OCI-LY7 (cell line): ENCODE measurements around the gene MOGAT1. TPM values are rescaled to one million over a fixed set of nuclear protein-coding genes. Genes with fewer than 3 reads are reported as not detected.

Experiments
- BruUV-seq: library from RNA; stranded (reverse); fragments of 400-500 nt; replicated peaks from 2 replicates; lab custom pipeline; 2021; lab: Mats Ljungman, UMichigan
- CTCF ChIA-PET: fragments of 300-600 bp; sonication (Branson Sonifier 250); formaldehyde crosslinking; loops from one replicate; lab custom pipeline; 2022; ENCODE audit warnings: antibody characterized with exemption; ENCODE audit not compliant: unreplicated experiment; lab: Charles Lee
- POLR2A ChIA-PET: fragments of 300-600 bp; sonication (Branson Sonifier 250); formaldehyde crosslinking; loops from one replicate; lab custom pipeline; 2022; ENCODE audit warnings: antibody characterized with exemption; lab: Charles Lee
- DNase-seq: peaks from one replicate; pipeline ENCODE4 v3.0.0-alpha.2; 2015; ENCODE audit warnings: low spot score
- H2AFZ ChIP-seq: fragments of 200-600 bp; sonication (generic), shearing (Covaris generic); 2 replicates; pipeline ENCODE4 v1.6.1; 2014; ENCODE audit warnings: mild to moderate bottlenecking, antibody characterized with exemption, low read length, moderate library complexity
- H3K27ac ChIP-seq: fragments of 200-600 bp; sonication (generic); 2 replicates; pipeline ENCODE4 v1.5.1; 2014; ENCODE audit warnings: mixed run types, low read depth, mild to moderate bottlenecking, moderate library complexity, low read length, inconsistent platforms; ENCODE audit not compliant: poor library complexity, severe bottlenecking
- H3K36me3 ChIP-seq: fragments of 200-600 bp; sonication (generic); 2 replicates; pipeline ENCODE4 v1.6.1; 2014; ENCODE audit warnings: mild to moderate bottlenecking, antibody characterized with exemption, low read length, moderate library complexity, mixed read lengths; ENCODE audit not compliant: insufficient read depth
- H3K4me1 ChIP-seq: fragments of 200-600 bp; sonication (generic); 2 replicates; pipeline ENCODE4 v1.5.1; 2014; ENCODE audit warnings: mild to moderate bottlenecking, low read length; ENCODE audit not compliant: insufficient read depth, poor library complexity, severe bottlenecking
- H3K4me2 ChIP-seq: fragments of 200-600 bp; sonication (generic); 2 replicates; pipeline ENCODE4 v1.6.1; 2014; ENCODE audit warnings: mild to moderate bottlenecking, low read length
- H3K4me3 ChIP-seq: fragments of 200-600 bp; sonication (generic); 2 replicates; pipeline ENCODE4 v1.5.1; 2014; ENCODE audit warnings: mild to moderate bottlenecking, low read depth, low read length; ENCODE audit not compliant: poor library complexity, severe bottlenecking
- H3K79me2 ChIP-seq: fragments of 200-600 bp; sonication (generic); 2 replicates; pipeline ENCODE4 v1.6.1; 2016; ENCODE audit warnings: low read depth, mild to moderate bottlenecking, low read length, moderate library complexity, mixed read lengths; ENCODE audit not compliant: insufficient read depth
- H3K9me2 ChIP-seq: fragments of 200-600 bp; sonication (generic); 2 replicates; pipeline ENCODE4 v1.6.1; 2016; ENCODE audit warnings: mild to moderate bottlenecking, low read length, mixed read lengths; ENCODE audit not compliant: insufficient read depth
- H3K9me3 ChIP-seq: fragments of 200-600 bp; sonication (generic); 2 replicates; pipeline ENCODE4 v1.6.1; 2014; ENCODE audit warnings: mild to moderate bottlenecking, mixed run types, low read length, mixed read lengths
- H4K20me1 ChIP-seq: fragments of 200-600 bp; sonication (generic); 2 replicates; pipeline ENCODE4 v1.6.1; 2014; ENCODE audit warnings: mild to moderate bottlenecking, antibody characterized with exemption, low read length, moderate library complexity, mixed read lengths; ENCODE audit not compliant: insufficient read depth
- EZH2phosphoT487 ChIP-seq: fragments of 200-600 bp; sonication (generic); IDR thresholded peaks from 2 replicates; pipeline ENCODE4 v1.6.1; 2018; ENCODE audit warnings: low read depth, borderline replicate concordance, mild to moderate bottlenecking, mixed run types, antibody characterized with exemption, low read length, moderate library complexity, mixed read lengths
- intact Hi-C: fragments of 100-400 bp; cut with micrococcal nuclease; formaldehyde crosslinking; loops from one replicate; pipeline ENCODE4 v1.10.0; 2022; ENCODE audit not compliant: unreplicated experiment
- total RNA-seq, 2 experiments: library from RNA; depleted of rRNA in 1 of 2; stranded (reverse); fragments of >200 nt in 1 of 2; shearing (Covaris generic) in 1 of 2; gene quantifications; 2 replicates each; pipeline ENCODE4 v1.2.3, GENCODE V29; 2014 to 2022
- TF ChIP-seq, protein P1 (sequence below): fragments of 200-600 bp; sonication (generic); conservative IDR thresholded peaks from 2 replicates; pipeline ENCODE4 v1.5.1; 2014; ENCODE audit warnings: mild to moderate bottlenecking, antibody characterized with exemption, low read length, moderate library complexity, mixed read lengths

MOGAT1 gene
- total RNA-seq, 2 experiments from 2014 or later, result not detected

DNA sequence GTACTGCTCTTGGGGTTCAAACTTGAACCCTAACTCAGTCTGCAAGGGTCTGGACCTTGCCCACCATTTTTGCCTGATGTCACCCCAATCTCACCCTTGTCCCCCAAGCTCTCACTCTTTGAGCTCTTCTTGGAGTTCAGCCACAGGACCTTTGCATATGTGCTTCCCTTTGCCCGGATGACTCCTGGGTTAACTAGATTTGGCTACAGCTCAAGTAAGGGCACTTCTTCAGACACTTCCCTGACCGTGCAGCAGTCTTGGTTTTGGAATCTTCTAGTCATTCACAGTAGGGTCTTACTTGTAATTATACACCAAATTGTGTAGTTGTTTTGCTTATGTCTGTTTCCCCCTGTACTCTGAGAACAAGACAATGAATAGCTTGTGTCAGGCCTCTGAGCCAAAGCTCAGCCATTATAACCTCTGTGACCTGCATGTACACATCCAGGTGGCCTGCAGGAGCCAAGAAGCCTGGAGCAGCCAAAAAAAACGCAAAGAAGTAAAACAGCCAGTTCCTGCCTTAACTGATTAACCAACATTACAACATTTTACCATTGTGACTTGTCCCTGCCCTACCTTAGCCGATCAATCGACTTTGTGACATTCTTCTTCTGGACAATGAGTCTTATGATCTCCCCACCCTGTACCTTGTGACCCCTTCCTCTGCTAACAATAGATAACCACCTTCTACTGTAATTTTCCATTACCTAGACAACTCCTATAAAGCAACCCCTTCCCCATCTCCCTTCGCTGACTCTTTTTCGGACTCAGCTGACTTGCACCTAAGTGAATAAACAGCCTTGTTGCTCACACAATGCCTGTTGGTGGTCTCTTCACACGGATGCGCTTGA lies 1.0 kb upstream of the MOGAT1 start:
- Histone ChIP-seq H3K36me3 (no peaks in the 10 kb centered on the region), H3K4me3 (no peak overlapping the region), H2AFZ (no peak overlapping the region), H3K27ac (no peak overlapping the region), H3K9me2 (no peaks in the 10 kb centered on the region), H3K9me3 (no peaks in the 10 kb centered on the region), H3K4me2 (no peak overlapping the region), H3K79me2 (no peaks in the 10 kb centered on the region), H3K4me1 (no peaks in the 10 kb centered on the region), H4K20me1 (no peaks in the 10 kb centered on the region)
- DNase-seq, result no peak
- CTCF ChIA-PET, result no interaction called here
- POLR2A ChIA-PET, result interaction anchor here (2.4 kb wide), 1 partner anchor 9 kb away, joined by 5 read pairs; no protein-coding TSS in a partner anchor
- TF ChIP-seq, protein P1, sequence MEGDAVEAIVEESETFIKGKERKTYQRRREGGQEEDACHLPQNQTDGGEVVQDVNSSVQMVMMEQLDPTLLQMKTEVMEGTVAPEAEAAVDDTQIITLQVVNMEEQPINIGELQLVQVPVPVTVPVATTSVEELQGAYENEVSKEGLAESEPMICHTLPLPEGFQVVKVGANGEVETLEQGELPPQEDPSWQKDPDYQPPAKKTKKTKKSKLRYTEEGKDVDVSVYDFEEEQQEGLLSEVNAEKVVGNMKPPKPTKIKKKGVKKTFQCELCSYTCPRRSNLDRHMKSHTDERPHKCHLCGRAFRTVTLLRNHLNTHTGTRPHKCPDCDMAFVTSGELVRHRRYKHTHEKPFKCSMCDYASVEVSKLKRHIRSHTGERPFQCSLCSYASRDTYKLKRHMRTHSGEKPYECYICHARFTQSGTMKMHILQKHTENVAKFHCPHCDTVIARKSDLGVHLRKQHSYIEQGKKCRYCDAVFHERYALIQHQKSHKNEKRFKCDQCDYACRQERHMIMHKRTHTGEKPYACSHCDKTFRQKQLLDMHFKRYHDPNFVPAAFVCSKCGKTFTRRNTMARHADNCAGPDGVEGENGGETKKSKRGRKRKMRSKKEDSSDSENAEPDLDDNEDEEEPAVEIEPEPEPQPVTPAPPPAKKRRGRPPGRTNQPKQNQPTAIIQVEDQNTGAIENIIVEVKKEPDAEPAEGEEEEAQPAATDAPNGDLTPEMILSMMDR, result no peak
- TF ChIP-seq EZH2phosphoT487, result no peak
- intact Hi-C loops, result no loop called here
- BruUV-seq, result no TSS peak

DNA sequence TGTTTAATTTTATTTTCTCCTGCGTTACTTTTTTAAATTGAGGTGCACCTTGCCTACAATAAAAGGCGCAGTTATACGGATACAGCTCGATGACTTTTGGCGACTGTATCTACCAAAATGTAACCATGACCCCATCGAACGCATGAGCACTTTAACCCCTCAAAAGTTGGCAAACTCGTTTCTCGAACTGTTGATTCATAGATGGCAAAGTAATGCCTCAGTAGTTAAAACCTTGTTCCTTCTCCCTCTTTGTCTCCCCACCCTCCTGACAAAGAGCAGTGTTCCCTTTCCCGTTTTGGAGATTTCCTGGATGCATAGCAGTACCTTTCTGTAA lies 577 bp downstream of the MOGAT1 start:
- Histone ChIP-seq H3K79me2 (no peaks in the 10 kb centered on the region), H4K20me1 (no peaks in the 10 kb centered on the region), H3K9me3 (no peaks in the 10 kb centered on the region), H3K9me2 (no peaks in the 10 kb centered on the region), H2AFZ (no peak overlapping the region), H3K4me1 (no peaks in the 10 kb centered on the region), H3K36me3 (no peaks in the 10 kb centered on the region), H3K27ac (no peak overlapping the region), H3K4me2 (no peak overlapping the region), H3K4me3 (no peak overlapping the region)
- no peak for DNase-seq
- BruUV-seq, result no TSS peak
- TF ChIP-seq EZH2phosphoT487, result no peak
- TF ChIP-seq, protein P1, result no peak
- POLR2A ChIA-PET, result no interaction called here
- CTCF ChIA-PET, result no interaction called here
- intact Hi-C loops, result no loop called here

- TF ChIP-seq, protein P1, result no peak
- no peak for TF ChIP-seq EZH2phosphoT487
- ChIA-PET POLR2A (no interaction called here), CTCF (no interaction called here)
- Histone ChIP-seq H3K4me3 (no peak overlapping the region), H3K36me3 (no peaks in the 10 kb centered on the region), H3K79me2 (no peaks in the 10 kb centered on the region), H4K20me1 (no peaks in the 10 kb centered on the region), H2AFZ (no peak overlapping the region), H3K9me3 (no peaks in the 10 kb centered on the region), H3K4me1 (no peaks in the 10 kb centered on the region), H3K9me2 (no peaks in the 10 kb centered on the region), H3K27ac (no peak overlapping the region), H3K4me2 (no peak overlapping the region)
- BruUV-seq, result no TSS peak
- intact Hi-C loops, result no loop called here
- DNase-seq, result no peak
These were observed 1.8 kb downstream of the MOGAT1 start for GRCh38 chr2:222673273-222673672.
